NCI-H446 treated with DMSO at 0.1 percent for 48 hours (cell line): Measurements from ENCODE around the gene ARHGEF17.

Source experiments
- DNase-seq: peaks from one replicate; lab custom pipeline; 2025; lab: John Stamatoyannopoulos, UW

ARHGEF17 gene

GRCh38 chr11:73293356-73293936 lies 14.6 kb upstream of the ARHGEF17 start:
- DNase-seq = no peak

- no peak for DNase-seq
These were observed 13.5 kb upstream of the ARHGEF17 start for GRCh38 chr11:73294604-73295003.

GRCh38 chr11:73295241-73295995 lies 12.7 kb upstream of the ARHGEF17 start:
- DNase-seq = no peak

GRCh38 chr11:73295996-73296318 lies 12.1 kb upstream of the ARHGEF17 start:
- no peak for DNase-seq

GRCh38 chr11:73296501-73297230 lies 11.4 kb upstream of the ARHGEF17 start:
- no peak for DNase-seq

GRCh38 chr11:73297231-73297590 lies 10.9 kb upstream of the ARHGEF17 start:
- no peak for DNase-seq

- no peak for DNase-seq
These were observed 10.4 kb upstream of the ARHGEF17 start for GRCh38 chr11:73297702-73298101.

- no peak for DNase-seq
These were observed 9.8 kb upstream of the ARHGEF17 start for GRCh38 chr11:73298233-73298632.

- no peak for DNase-seq
These were observed 8.3 kb upstream of the ARHGEF17 start for GRCh38 chr11:73299751-73300150.

- DNase-seq = no peak
These were observed 1.8 kb upstream of the ARHGEF17 start for GRCh38 chr11:73306069-73306841.

GRCh38 chr11:73306977-73307322 lies 1.1 kb upstream of the ARHGEF17 start:
- DNase-seq = no peak

GRCh38 chr11:73307323-73308002 lies 613 bp upstream of the ARHGEF17 start:
- DNase-seq = peak; percentile 98

- no peak for DNase-seq
These were observed 1.2 kb downstream of the ARHGEF17 start for GRCh38 chr11:73308961-73309919.

GRCh38 chr11:73310076-73310475 lies 2.0 kb downstream of the ARHGEF17 start:
- no peak for DNase-seq

- DNase-seq = no peak
These were observed 2.8 kb downstream of the ARHGEF17 start for GRCh38 chr11:73310661-73311393.

- DNase-seq = no peak
These were observed 3.4 kb downstream of the ARHGEF17 start for GRCh38 chr11:73311394-73311869.

- DNase-seq = no peak
These were observed 4.0 kb downstream of the ARHGEF17 start for GRCh38 chr11:73312036-73312435.

GRCh38 chr11:73312851-73313327 lies 4.8 kb downstream of the ARHGEF17 start:
- DNase-seq = no peak

GRCh38 chr11:73313652-73314051 lies 5.6 kb downstream of the ARHGEF17 start:
- DNase-seq = no peak
